C4-2B (cell line): ENCODE data around the gene FEN1.

Experiments
- CTCF ChIP-seq: fragments of 450-650 bp; conservative IDR thresholded peaks from 2 replicates; pipeline ENCODE4 v1.5.1; 2017; ENCODE audit warnings: mild to moderate bottlenecking
- ZFX ChIP-seq: fragments of 450-650 bp; IDR thresholded peaks from 2 replicates; pipeline ENCODE4 v1.6.1; 2017

GRCh38 chr11:61780581-61781162, 12.0 kb upstream of the FEN1 start:
- TF ChIP-seq CTCF (no peak), ZFX (no peak)
